ENCODE measurements around the gene ZNF485.
"Not testable (repeated sequence)": the region's sequence is repeated elsewhere in the genome, so short reads cannot be mapped to it uniquely, and the experiment has no call there.

ZNF485 gene

GRCh38 chr10:43606323-43607198 lies at the start of gene ZNF485:
Gene ZNF485 (plus strand): TSS chr10:43606438. CDS start chr10:43607051, 613 bp downstream.
- DNase-seq (ENCODE audit: low read depth in 1 of 2, low spot score in 1 of 2) = peak; percentile 57 to 69

DNA sequence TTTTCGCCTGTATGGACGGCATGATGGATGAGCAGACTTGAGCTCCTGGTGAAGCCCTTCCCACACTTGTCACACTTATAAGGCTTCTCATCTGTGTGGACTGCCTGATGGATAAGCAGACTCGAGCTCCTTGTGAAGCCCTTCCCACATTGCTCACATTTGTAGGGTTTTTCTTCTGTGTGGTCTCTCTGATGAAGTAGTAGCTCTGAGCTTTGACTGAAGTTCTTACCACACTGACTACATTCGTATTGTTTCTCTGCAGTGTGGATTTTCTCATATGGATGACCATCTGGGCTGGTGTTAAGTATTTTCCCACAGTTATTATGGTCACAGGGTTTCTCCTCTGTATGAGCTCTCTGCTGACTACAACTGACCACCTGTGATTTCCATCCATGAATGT lies 49.0 kb upstream of the ZNF485 start:
- no peak for DNase-seq (ENCODE audit: low read depth in 1 of 2, low spot score in 1 of 2)

DNA sequence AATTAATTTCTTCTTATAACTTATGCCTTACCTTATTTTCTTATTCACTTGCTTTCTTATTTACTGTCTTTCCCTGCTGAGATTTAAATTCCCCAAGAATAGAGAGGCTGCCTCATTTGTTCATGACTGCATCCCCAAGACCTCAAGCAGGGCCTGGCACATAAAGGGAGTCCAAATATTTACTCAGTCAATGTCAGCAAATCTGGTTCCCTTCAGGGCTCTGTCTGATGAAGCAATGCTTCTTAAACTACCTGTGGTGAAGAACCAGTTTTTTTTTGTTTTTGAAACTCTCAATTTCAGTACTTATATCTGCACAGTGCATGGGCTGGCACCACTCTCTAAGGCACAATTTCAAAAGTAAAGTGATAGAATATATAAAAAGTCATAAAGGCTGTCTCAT lies 36.6 kb upstream of the ZNF485 start:
- no peak for DNase-seq (ENCODE audit: low read depth in 1 of 2, low spot score in 1 of 2)

DNA sequence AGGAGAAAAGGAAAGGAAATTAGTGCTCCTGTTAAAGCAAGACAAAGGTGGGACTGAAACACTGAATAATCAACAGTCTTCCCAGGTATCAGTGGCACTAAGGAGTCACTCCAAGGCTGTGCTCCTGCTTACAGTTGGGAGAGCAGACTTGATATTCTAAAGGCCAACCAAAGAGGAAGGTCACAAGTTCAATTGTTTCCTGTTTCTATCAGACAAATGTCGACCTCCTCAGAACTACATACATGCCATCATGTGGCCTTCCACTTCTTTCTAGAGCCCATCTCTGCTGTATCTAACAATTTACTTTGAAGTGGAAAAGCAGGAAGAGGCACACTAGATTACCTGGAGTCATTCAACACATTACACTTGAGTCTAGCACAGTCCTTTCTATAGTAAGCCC lies 35.3 kb upstream of the ZNF485 start:
- DNase-seq (ENCODE audit: low read depth in 1 of 2, low spot score in 1 of 2) = no peak

GRCh38 chr10:43573250-43574000 lies 32.8 kb upstream of the ZNF485 start:
- no peak for DNase-seq (ENCODE audit: low read depth in 1 of 2, low spot score in 1 of 2)

DNA sequence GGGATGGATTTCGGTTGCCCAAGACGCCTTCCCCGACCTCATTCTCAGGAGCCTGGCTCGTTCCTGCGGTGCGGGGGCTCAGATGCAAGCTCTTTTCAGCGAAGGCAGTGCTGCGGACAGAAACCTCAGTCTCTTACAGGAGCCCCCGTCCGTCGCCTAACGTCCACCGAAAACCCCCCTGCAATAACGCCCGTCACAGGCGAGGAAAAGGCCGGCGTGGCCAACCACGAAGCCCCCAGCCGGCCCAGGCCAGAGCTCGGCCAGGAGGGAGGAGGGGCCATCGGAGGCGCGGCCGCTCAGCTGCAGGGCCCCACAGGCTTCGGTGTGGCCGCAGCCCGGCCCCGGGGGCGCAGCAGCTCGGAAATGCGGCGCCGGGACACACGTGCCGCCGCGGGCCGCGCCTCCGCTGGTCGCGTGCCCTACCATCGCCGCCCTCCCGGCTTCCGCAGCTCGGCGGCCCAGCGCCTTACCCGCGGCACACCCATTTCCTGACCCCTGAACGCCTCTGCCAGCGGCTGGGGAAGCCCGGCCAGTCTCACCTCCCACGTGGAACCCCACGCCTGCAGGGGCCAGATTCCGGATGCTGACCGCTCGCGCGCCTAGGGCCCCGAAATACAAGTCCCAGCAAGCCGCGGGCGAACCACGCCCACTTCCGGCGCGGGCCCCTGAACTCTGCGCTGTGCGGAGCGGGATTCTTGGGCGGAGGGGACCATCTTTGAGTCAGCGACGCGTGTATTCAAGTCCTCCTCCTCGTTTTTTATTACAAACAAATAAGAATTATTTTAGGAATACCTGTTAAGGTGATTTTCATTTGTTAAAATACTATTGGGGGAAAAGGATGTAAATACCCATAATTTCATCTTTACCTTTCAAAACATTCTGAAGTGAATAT lies 32.0 kb upstream of the ZNF485 start, which contains the start of gene ZNF239:
Gene ZNF239, minus strand, starts transcription at position 616 of the 892 bp plus-strand sequence. CDS start 16,537 bp downstream, outside the sequence.
- peak; percentile 70 to 77 for DNase-seq (ENCODE audit: low read depth in 1 of 2, low spot score in 1 of 2)

DNA sequence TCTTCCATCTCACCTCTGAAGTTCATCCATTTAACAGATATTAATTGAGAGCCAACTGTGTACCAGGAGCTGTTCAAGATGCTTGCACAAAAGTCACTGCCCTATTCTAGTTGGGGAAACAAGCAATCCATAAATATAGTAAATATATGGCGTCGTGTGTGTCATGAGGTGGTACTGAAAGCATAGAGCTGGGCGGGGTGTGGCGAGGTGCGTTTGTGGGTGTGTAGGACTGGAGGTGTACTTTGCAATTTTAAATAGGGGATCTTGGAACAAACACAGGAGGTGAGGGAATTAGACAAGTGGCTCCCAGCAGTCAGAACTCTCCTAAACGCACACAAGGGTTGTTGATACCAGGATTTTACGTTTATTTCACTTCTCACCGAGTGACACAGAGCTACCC lies 31.3 kb upstream of the ZNF485 start:
- no peak for DNase-seq (ENCODE audit: low read depth in 1 of 2, low spot score in 1 of 2)

GRCh38 chr10:43576062-43576461 lies 30.2 kb upstream of the ZNF485 start:
- no peak for DNase-seq (ENCODE audit: low read depth in 1 of 2, low spot score in 1 of 2)

DNA sequence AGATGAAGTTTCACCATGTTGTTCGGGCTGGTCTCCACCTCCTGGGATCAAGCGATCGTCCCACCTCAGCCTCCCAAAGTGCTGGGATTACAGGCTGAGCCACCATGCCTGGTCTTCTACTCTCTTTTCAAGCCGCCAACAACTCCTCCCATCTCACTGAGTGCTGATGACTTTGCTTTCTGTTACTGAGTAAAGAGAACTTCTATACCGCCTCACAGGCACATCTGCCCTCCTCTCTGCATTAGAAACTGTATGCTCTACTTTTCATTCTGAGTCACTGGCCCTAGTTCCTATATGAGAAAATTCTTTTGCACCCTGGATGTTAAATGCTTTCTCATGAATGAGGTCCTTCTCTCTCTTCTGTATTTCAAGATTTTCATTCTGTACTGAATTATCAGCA lies 29.7 kb upstream of the ZNF485 start:
- no peak for DNase-seq (ENCODE audit: low read depth in 1 of 2, low spot score in 1 of 2)

DNA sequence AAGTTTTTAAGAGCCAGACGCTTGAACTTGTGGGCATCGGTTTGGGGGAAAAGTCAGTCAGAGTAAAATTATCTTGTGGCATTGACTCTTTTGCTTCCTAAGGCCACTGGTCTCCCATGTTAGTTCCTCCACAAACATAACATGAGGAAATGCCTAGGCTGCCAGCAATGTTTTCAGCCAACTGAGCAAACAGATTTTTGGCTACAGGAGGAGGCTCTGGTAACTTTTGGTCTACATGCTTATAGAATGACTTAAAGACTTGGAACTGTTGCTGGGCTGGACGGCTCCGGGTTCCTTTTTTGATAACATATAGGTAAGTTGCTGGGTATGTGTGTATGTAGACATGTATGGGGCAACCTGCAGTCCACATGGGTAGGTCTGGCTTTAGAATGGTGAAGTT lies 22.2 kb upstream of the ZNF485 start:
- DNase-seq (ENCODE audit: low read depth in 1 of 2, low spot score in 1 of 2) = no peak

- no peak for DNase-seq (ENCODE audit: low read depth in 1 of 2, low spot score in 1 of 2)
These were observed 21.2 kb upstream of the ZNF485 start for GRCh38 chr10:43585046-43585445.

DNA sequence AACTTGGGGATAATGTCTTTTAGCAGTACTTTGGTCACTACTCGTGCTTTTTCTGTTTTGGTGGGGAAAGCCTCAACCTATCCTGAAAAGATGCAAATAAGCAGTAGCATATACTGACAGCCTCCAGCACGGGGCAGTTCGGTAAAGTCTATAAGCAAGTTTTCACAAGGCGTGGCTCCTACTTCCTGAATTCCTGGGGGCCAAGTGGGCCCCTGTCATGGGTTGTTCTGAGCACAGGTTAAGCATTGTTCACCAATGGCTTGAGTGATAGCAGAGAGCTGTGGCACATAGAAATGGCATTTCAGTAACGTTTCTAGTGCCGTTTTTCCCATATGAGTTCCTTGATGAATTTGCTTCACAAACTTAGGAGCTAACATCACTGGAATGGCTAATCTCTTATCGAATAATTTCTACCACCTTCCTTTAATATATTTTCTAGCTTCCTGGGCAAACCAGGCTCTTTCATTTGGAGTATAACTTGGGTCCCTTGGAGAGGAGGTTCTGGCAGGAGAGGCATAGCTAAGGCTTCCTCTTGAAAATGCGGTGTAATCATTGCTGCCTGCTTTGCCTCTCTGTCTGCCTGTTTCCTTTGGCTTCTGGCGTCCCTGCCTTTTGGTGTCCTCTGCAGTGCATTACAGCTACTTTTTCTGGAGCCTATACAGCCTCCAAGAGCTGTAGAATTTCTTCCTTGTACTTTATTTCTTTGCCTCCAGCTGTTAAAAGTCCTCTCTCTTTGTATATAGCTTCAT lies 20.1 kb upstream of the ZNF485 start:
- DNase-seq (ENCODE audit: low read depth in 1 of 2, low spot score in 1 of 2) = no peak

- DNase-seq (ENCODE audit: low read depth in 1 of 2, low spot score in 1 of 2) = not testable (repeated sequence)
These were observed 19.5 kb upstream of the ZNF485 start for GRCh38 chr10:43586730-43587115.

DNA sequence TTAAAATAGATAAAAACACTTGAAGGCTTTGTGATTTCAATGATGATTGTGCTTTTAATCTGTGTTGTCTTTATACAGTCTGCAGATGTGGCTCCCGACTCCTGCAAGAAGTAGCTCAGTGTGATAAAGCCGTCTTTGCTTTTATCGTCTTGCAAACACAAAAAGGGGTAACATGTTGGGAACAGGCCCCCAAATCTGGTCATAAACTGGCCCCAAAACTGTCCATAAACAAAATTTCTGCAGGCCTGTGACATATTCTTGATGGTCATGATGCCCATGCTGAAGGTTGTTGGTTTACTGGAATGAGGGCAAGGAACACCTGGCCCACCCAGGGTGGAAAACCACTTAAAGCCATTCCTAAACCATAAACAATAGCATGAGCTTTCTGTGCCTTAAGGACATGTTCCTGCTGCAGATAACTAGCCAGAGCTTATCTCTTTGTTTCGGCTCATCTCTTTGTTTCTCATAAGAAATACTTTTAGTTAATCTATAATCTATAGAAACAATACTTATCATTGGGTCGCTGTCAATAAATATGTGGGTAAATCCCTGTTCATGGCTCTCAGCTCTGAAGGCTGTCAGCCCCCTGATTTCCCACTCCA lies 14.8 kb upstream of the ZNF485 start:
- no peak for DNase-seq (ENCODE audit: low read depth in 1 of 2, low spot score in 1 of 2)

- DNase-seq (ENCODE audit: low read depth in 1 of 2, low spot score in 1 of 2) = peak in 1 of 2 donors; percentile 36
These were observed 11.2 kb upstream of the ZNF485 start for GRCh38 chr10:43594944-43595589.

- DNase-seq (ENCODE audit: low read depth in 1 of 2, low spot score in 1 of 2) = peak in 1 of 2 donors; percentile 40
These were observed 10.4 kb upstream of the ZNF485 start for GRCh38 chr10:43595739-43596298.

DNA sequence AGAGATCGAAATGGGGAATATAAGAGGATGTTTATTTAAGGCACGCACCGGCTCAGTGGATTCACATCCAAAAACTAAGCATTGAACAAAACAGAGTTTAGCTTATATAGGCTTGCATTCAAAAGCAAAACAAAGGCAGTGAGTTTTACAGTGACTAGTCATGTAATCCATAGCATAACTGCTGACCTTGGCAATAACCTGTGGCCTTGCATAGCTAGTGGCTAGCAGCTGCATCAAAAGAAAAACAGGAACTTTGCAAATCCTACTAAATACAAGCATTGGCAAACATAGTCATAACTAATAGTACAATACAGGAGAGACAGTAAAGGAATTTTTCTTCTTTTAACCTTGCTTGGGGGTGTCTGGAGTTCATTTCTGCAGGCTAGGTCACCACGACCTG lies 9.7 kb upstream of the ZNF485 start:
- DNase-seq (ENCODE audit: low read depth in 1 of 2, low spot score in 1 of 2) = no peak

GRCh38 chr10:43598446-43598845 lies 7.8 kb upstream of the ZNF485 start:
- no peak for DNase-seq (ENCODE audit: low read depth in 1 of 2, low spot score in 1 of 2)

- no peak for DNase-seq (ENCODE audit: low read depth in 1 of 2, low spot score in 1 of 2)
These were observed 6.9 kb upstream of the ZNF485 start for GRCh38 chr10:43599333-43599732.

Measured in activated CD4-positive, alpha-beta T cell treated with anti-CD3 and anti-CD28 coated beads, Interleukin-2, amount 50 U/mL, for 24 hours (primary cell).